ENCODE data around the gene ZNF334.

The ZNF334 gene

GRCh38 chr20:46545827-46546138, 32.4 kb upstream of the ZNF334 start:
- DNase-seq (ENCODE audit: low read depth in 2 of 2) = no peak

GRCh38 chr20:46545077-46545826, 31.9 kb upstream of the ZNF334 start:
- peak in 1 of 2 donors; percentile 36 for DNase-seq (ENCODE audit: low read depth in 2 of 2)

- no peak for DNase-seq (ENCODE audit: low read depth in 2 of 2)
These were observed 31.2 kb upstream of the ZNF334 start for GRCh38 chr20:46544576-46544975.

- DNase-seq (ENCODE audit: low read depth in 2 of 2) = no peak
These were observed 30.6 kb upstream of the ZNF334 start for GRCh38 chr20:46543959-46544358.

- DNase-seq (ENCODE audit: low read depth in 2 of 2) = no peak
These were observed 29.7 kb upstream of the ZNF334 start for GRCh38 chr20:46543033-46543432.

- no peak for DNase-seq (ENCODE audit: low read depth in 2 of 2)
These were observed 28.0 kb upstream of the ZNF334 start for GRCh38 chr20:46541229-46541935.

GRCh38 chr20:46539113-46539512, 25.8 kb upstream of the ZNF334 start:
- no peak for DNase-seq (ENCODE audit: low read depth in 2 of 2)

GRCh38 chr20:46530640-46531039, 17.3 kb upstream of the ZNF334 start:
- no peak for DNase-seq (ENCODE audit: low read depth in 2 of 2)

- DNase-seq (ENCODE audit: low read depth in 2 of 2) = no peak
These were observed 10.5 kb upstream of the ZNF334 start for GRCh38 chr20:46523696-46524328.

GRCh38 chr20:46523108-46523507, 9.7 kb upstream of the ZNF334 start:
- no peak for DNase-seq (ENCODE audit: low read depth in 2 of 2)

GRCh38 chr20:46520976-46521579, 7.7 kb upstream of the ZNF334 start:
- peak; percentile 21 to 28 for DNase-seq (ENCODE audit: low read depth in 2 of 2)

GRCh38 chr20:46520540-46520939, 7.2 kb upstream of the ZNF334 start:
- no peak for DNase-seq (ENCODE audit: low read depth in 2 of 2)

- no peak for DNase-seq (ENCODE audit: low read depth in 2 of 2)
These were observed 6.2 kb upstream of the ZNF334 start for GRCh38 chr20:46519471-46520068.

GRCh38 chr20:46509523-46509922, 3.8 kb downstream of the ZNF334 start:
- no peak for DNase-seq (ENCODE audit: low read depth in 2 of 2)

- no peak for DNase-seq (ENCODE audit: low read depth in 2 of 2)
These were observed 5.5 kb downstream of the ZNF334 start for GRCh38 chr20:46507760-46508407.

GRCh38 chr20:46505506-46505905, 7.9 kb downstream of the ZNF334 start:
- no peak for DNase-seq (ENCODE audit: low read depth in 2 of 2)

- DNase-seq (ENCODE audit: low read depth in 2 of 2) = no peak
These were observed 11.4 kb downstream of the ZNF334 start for GRCh38 chr20:46501961-46502360.

GRCh38 chr20:46501337-46501942, 11.9 kb downstream of the ZNF334 start:
- no peak for DNase-seq (ENCODE audit: low read depth in 2 of 2)

GRCh38 chr20:46494077-46494476, 19.3 kb downstream of the ZNF334 start:
- no peak for DNase-seq (ENCODE audit: low read depth in 2 of 2)

- no peak for DNase-seq (ENCODE audit: low read depth in 2 of 2)
These were observed 22.0 kb downstream of the ZNF334 start for GRCh38 chr20:46491354-46491753.

- no peak for DNase-seq (ENCODE audit: low read depth in 2 of 2)
These were observed 24.9 kb downstream of the ZNF334 start for GRCh38 chr20:46488451-46488850.

Measured in stimulated activated CD4-positive, alpha-beta T cell treated with anti-CD3 and anti-CD28 coated beads, Interleukin-4, amount 100 ng/mL, for 48 hours (primary cell).